ENCODE data around the gene CEP164. TPM values are rescaled to one million over a fixed set of nuclear protein-coding genes. Genes with fewer than 3 reads are reported as not detected.

The CEP164 gene
- total and polyA plus RNA-seq, 3 donors from 2014 or later = 83.3 to 157 (median 111) TPM

GRCh38 chr11:117462183-117462863 is 134.7 kb downstream of the CEP164 start:
- Histone ChIP-seq H3K27ac (no peak overlapping the region), H3K4me1 (no peaks in the 10 kb centered on the region), H3K4me3 (no peak overlapping the region), H3K36me3 (ENCODE audit: low read depth, missing control alignments) (no peaks in the 10 kb centered on the region), H3K9me3 (no peaks in the 10 kb centered on the region), H3K27me3 (no peaks in the 10 kb centered on the region)
- WGBS, 2 donors = 89 to 91% methylated on average over 18 of the region's 18 CpGs
- intact Hi-C loops (cut with DNase I; ENCODE audit: low total_unique reads) = no loop called here
- no peak for TF ChIP-seq CTCF (IDR thresholded peaks at IDR 0.05)
- TF ChIP-seq POLR2A (IDR thresholded peaks at IDR 0.05) = no peak
- no peak for DNase-seq

- Histone ChIP-seq H3K4me1 (no peaks in the 10 kb centered on the region), H3K4me3 (no peak overlapping the region), H3K9me3 (no peaks in the 10 kb centered on the region), H3K27me3 (no peaks in the 10 kb centered on the region), H3K36me3 (ENCODE audit: low read depth, missing control alignments) (no peaks in the 10 kb centered on the region), H3K27ac (no peak overlapping the region)
- WGBS, 2 donors = 86 to 89% methylated on average over 8 of the region's 8 CpGs
- intact Hi-C loops (cut with DNase I; ENCODE audit: low total_unique reads) = no loop called here
- no peak for DNase-seq
- TF ChIP-seq CTCF (IDR thresholded peaks at IDR 0.05) (no peak), POLR2A (IDR thresholded peaks at IDR 0.05) (no peak)
Measured at GRCh38 chr11:117462864-117463247, 135.2 kb downstream of the CEP164 start.

Other genes with a start within 250 kb of the CEP164 start
- gene SIK3, start 229.4 kb upstream of the CEP164 start, total RNA-seq = 100 to 1,000 TPM; 123 to 125 TPM
- gene SIK3, start 229.4 kb upstream of the CEP164 start, polyA plus RNA-seq (ENCODE audit: insufficient read depth, low read depth, low replicate concordance) = 112 TPM
- gene PAFAH1B2, start 183.6 kb upstream of the CEP164 start, total RNA-seq = 100 to 1,000 TPM; 150 to 156 TPM
- gene PAFAH1B2, start 183.6 kb upstream of the CEP164 start, polyA plus RNA-seq (ENCODE audit: insufficient read depth, low read depth, low replicate concordance) = 66.5 TPM
- gene SIDT2, start 149.1 kb upstream of the CEP164 start, total RNA-seq = 100 to 1,000 TPM in 1 of 2 donors, 10 to 100 TPM in 1; 93.8 to 129 TPM
- gene SIDT2, start 149.1 kb upstream of the CEP164 start, polyA plus RNA-seq (ENCODE audit: insufficient read depth, low read depth, low replicate concordance) = 69.5 TPM
- gene TAGLN, start 128.5 kb upstream of the CEP164 start, total RNA-seq = 100 to 1,000 TPM; 167 to 187 TPM
- gene TAGLN, start 128.5 kb upstream of the CEP164 start, polyA plus RNA-seq (ENCODE audit: insufficient read depth, low read depth, low replicate concordance) = 800 TPM
- gene PCSK7, start 95.8 kb upstream of the CEP164 start, total RNA-seq = 10 to 100 TPM; 57.7 to 66.5 TPM
- gene PCSK7, start 95.8 kb upstream of the CEP164 start, polyA plus RNA-seq (ENCODE audit: insufficient read depth, low read depth, low replicate concordance) = 52.0 TPM
- gene RNF214, start 95.2 kb upstream of the CEP164 start, total RNA-seq = 10 to 100 TPM; 37.8 to 48.9 TPM
- gene RNF214, start 95.2 kb upstream of the CEP164 start, polyA plus RNA-seq (ENCODE audit: insufficient read depth, low read depth, low replicate concordance) = 44.9 TPM
- 10 to 100 TPM; 13.8 to 17.9 TPM for gene BACE1-AS, start 36.5 kb upstream of the CEP164 start, total RNA-seq
- gene BACE1-AS, start 36.5 kb upstream of the CEP164 start, polyA plus RNA-seq (ENCODE audit: insufficient read depth, low read depth, low replicate concordance) = 11.2 TPM
- 10 to 100 TPM; 24.7 to 32.5 TPM for gene BACE1, start 11.6 kb upstream of the CEP164 start, total RNA-seq
- 50.4 TPM for gene BACE1, start 11.6 kb upstream of the CEP164 start, polyA plus RNA-seq (ENCODE audit: insufficient read depth, low read depth, low replicate concordance)